ENCODE results near the gene SNHG17.
"Not testable (repeated sequence)": the region's sequence is repeated elsewhere in the genome, so short reads cannot be mapped to it uniquely, and the experiment has no call there.

SNHG17 gene

DNA sequence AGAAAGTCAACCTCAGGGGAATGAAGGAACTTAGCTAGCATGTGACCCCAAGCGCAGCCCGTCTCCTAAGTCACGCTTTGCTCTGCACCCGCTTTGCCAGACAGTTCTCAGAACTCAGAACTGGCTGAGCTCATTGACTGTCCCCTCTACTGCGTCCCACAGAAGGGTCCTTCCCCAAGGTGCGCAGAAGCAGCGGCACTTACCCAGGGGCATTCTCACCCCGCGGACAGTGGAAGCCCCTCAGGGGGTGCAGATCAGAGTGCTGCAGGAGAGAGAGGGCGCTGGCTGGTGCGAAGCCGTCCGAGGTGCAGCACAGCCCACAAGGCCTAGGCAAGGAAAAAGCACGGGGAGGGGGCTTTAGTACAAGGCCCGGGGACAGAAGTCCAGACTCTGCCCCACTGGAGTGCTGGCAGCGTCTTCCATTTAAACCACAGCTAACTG is 807 bp downstream of the SNHG17 start:
- H3K9me3 ChIP-seq (replicated peaks in 1 of 2; ENCODE audit: control insufficient read depth in 2 of 2, insufficient read depth in 1 of 2, low read depth in 1 of 2, low read length in 2 of 2), result peaks cover 0 to 14% of the 10 kb centered on the region in 2 donors
- no peak overlapping the region for H3K4ac ChIP-seq (ENCODE audit: low read length)
- no peak for DNase-seq (ENCODE audit: low spot score)
- no peak overlapping the region for H2BK5ac ChIP-seq (ENCODE audit: low read length)
- H3K27ac ChIP-seq (replicated peaks; ENCODE audit: low read length), result no peak overlapping the region
- H4K91ac ChIP-seq (ENCODE audit: low read depth, low read length, poor library complexity), result no peak overlapping the region
- peaks cover 33 to 51% of the 10 kb centered on the region in 2 donors for H3K36me3 ChIP-seq (replicated peaks in 1 of 2; ENCODE audit: control insufficient read depth in 2 of 2, insufficient read depth in 2 of 2, low read length in 2 of 2)
- no peak overlapping the region for H3K23ac ChIP-seq (ENCODE audit: low read depth, low read length, poor library complexity)
- H3K9ac ChIP-seq (ENCODE audit: low read depth, low read length, poor library complexity), result peak overlapping the region; percentile 87
- peak overlapping the region; percentile 95 for H3K4me2 ChIP-seq (ENCODE audit: insufficient read depth, low read length, poor library complexity, severe bottlenecking)
- H3K14ac ChIP-seq (ENCODE audit: low read length), result peak overlapping the region; percentile 48
- H2BK15ac ChIP-seq (ENCODE audit: low read length), result no peak overlapping the region
- WGBS, 2 donors (ENCODE audit: extremely low coverage in 2 of 2, insufficient read length in 2 of 2, insufficient replicate concordance in 1 of 2), result no CpG with 5 or more reads among the region's 16 CpGs
- no peak overlapping the region for H2BK120ac ChIP-seq (ENCODE audit: low read depth, low read length)
- no peak overlapping the region for H2BK12ac ChIP-seq (ENCODE audit: low read length)
- peak overlapping the region; percentile 25 for H3K18ac ChIP-seq (ENCODE audit: low read length)
- peak overlapping the region; percentile 89 for H2AFZ ChIP-seq (ENCODE audit: low read length)
- H3K27me3 ChIP-seq (ENCODE audit: control insufficient read depth in 3 of 3, insufficient read depth in 3 of 3, low read depth in 1 of 3, low read length in 3 of 3), result no peaks in the 10 kb centered on the region
- H3K4me1 ChIP-seq (ENCODE audit: control insufficient read depth in 2 of 2, insufficient read depth in 1 of 2, low read depth in 1 of 2, low read length in 2 of 2), result peaks cover 10% of the 10 kb centered on the region in 2 donors
- H4K8ac ChIP-seq (ENCODE audit: low read depth, low read length), result no peak overlapping the region
- H3K4me3 ChIP-seq (ENCODE audit: low read length in 2 of 2), result peak overlapping the region; percentile 77 to 93
- peak overlapping the region; percentile 67 for H2AK5ac ChIP-seq (ENCODE audit: low read depth, low read length)
- peaks cover 17% of the 10 kb centered on the region for H3K79me1 ChIP-seq (ENCODE audit: low read depth, low read length)

DNA sequence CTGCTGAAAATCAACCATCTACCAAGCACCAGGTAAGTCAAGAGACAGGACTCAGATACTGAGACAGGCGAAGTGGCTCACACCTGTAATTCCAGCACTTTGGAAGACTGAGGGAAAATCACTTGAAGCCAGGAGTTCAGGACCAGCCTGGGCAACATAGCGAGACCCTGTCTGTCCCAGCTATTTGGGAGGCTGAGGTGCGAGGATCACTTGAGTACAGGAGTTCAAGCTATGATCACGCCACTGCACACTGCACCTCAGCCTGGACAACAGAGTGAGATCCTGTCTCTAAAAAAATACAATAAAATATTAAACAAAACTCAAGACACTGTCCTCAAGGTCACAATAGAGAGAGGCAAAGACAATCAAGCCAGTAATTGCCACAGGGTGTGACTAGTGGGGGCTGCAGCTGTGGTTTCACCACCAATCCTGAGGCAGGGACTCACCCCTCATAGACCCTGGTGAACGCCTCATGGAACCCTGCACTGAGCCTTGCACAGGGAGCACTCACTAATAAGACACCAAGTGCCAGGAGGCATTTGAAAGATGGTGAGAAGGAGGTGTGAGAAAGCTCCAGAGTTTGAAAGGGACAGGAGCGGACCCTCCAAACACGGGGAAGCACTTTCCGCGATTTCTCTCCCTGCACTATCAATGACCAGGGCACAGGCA is 1.7 kb downstream of the SNHG17 start:
- H4K91ac ChIP-seq (ENCODE audit: low read depth, low read length, poor library complexity), result no peak overlapping the region
- no peak overlapping the region for H2BK120ac ChIP-seq (ENCODE audit: low read depth, low read length)
- peaks cover 0 to 14% of the 10 kb centered on the region in 2 donors for H3K9me3 ChIP-seq (replicated peaks in 1 of 2; ENCODE audit: control insufficient read depth in 2 of 2, insufficient read depth in 1 of 2, low read depth in 1 of 2, low read length in 2 of 2)
- DNase-seq (ENCODE audit: low spot score), result no peak
- H3K18ac ChIP-seq (ENCODE audit: low read length), result no peak overlapping the region
- no peak overlapping the region for H4K8ac ChIP-seq (ENCODE audit: low read depth, low read length)
- H3K36me3 ChIP-seq (replicated peaks in 1 of 2; ENCODE audit: control insufficient read depth in 2 of 2, insufficient read depth in 2 of 2, low read length in 2 of 2), result peaks cover 41 to 60% of the 10 kb centered on the region in 2 donors
- H3K27ac ChIP-seq (replicated peaks; ENCODE audit: low read length), result no peak overlapping the region
- peaks cover 10 to 12% of the 10 kb centered on the region in 2 donors for H3K4me1 ChIP-seq (ENCODE audit: control insufficient read depth in 2 of 2, insufficient read depth in 1 of 2, low read depth in 1 of 2, low read length in 2 of 2)
- H3K27me3 ChIP-seq (ENCODE audit: control insufficient read depth in 3 of 3, insufficient read depth in 3 of 3, low read depth in 1 of 3, low read length in 3 of 3), result no peaks in the 10 kb centered on the region
- no peak overlapping the region for H2AFZ ChIP-seq (ENCODE audit: low read length)
- no peak overlapping the region for H2BK5ac ChIP-seq (ENCODE audit: low read length)
- no peak overlapping the region for H2AK5ac ChIP-seq (ENCODE audit: low read depth, low read length)
- no peak overlapping the region for H3K14ac ChIP-seq (ENCODE audit: low read length)
- H3K4me3 ChIP-seq (ENCODE audit: low read length in 2 of 2), result peak overlapping the region; percentile 77 to 93
- H3K4ac ChIP-seq (ENCODE audit: low read length), result no peak overlapping the region
- no peak overlapping the region for H2BK15ac ChIP-seq (ENCODE audit: low read length)
- H3K9ac ChIP-seq (ENCODE audit: low read depth, low read length, poor library complexity), result no peak overlapping the region
- H2BK12ac ChIP-seq (ENCODE audit: low read length), result no peak overlapping the region
- peaks cover 19% of the 10 kb centered on the region for H3K79me1 ChIP-seq (ENCODE audit: low read depth, low read length)
- H3K23ac ChIP-seq (ENCODE audit: low read depth, low read length, poor library complexity), result no peak overlapping the region
- no CpG with 5 or more reads among the region's 9 CpGs for WGBS, 2 donors (ENCODE audit: extremely low coverage in 2 of 2, insufficient read length in 2 of 2, insufficient replicate concordance in 1 of 2)
- peak overlapping the region; percentile 95 for H3K4me2 ChIP-seq (ENCODE audit: insufficient read depth, low read length, poor library complexity, severe bottlenecking)

DNA sequence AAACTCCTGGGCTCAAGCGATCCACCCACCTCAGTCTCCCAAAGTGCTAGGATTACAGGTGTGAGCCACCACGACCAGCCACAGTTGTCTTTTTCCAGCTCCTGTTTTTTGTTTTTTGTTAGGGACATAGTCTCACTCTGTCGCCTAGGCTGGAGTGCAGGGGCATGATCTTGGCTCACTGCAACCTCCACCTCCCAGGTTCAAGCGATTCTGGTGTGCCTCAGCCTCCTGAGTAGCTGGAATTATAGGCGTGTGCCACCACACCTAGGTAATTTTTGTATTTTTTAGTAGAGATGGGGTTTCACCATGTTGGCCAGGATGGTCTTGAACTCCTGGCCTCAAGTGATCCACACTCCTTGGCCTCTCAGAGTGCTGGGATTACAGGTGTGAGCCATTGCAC is 2.3 kb downstream of the SNHG17 start:
- not testable (repeated sequence) for H2BK120ac ChIP-seq (ENCODE audit: low read depth, low read length); H2BK15ac ChIP-seq (ENCODE audit: low read length); H4K8ac ChIP-seq (ENCODE audit: low read depth, low read length); H3K4me3 ChIP-seq (ENCODE audit: low read length in 2 of 2); H2AFZ ChIP-seq (ENCODE audit: low read length); H3K27me3 ChIP-seq (ENCODE audit: control insufficient read depth in 3 of 3, insufficient read depth in 3 of 3, low read depth in 1 of 3, low read length in 3 of 3); H3K9ac ChIP-seq (ENCODE audit: low read depth, low read length, poor library complexity); H3K4me2 ChIP-seq (ENCODE audit: insufficient read depth, low read length, poor library complexity, severe bottlenecking); H3K27ac ChIP-seq (replicated peaks; ENCODE audit: low read length); H4K91ac ChIP-seq (ENCODE audit: low read depth, low read length, poor library complexity); H3K14ac ChIP-seq (ENCODE audit: low read length); DNase-seq (ENCODE audit: low spot score); H3K23ac ChIP-seq (ENCODE audit: low read depth, low read length, poor library complexity); H3K18ac ChIP-seq (ENCODE audit: low read length); H2BK5ac ChIP-seq (ENCODE audit: low read length); H3K4ac ChIP-seq (ENCODE audit: low read length); H2BK12ac ChIP-seq (ENCODE audit: low read length); H2AK5ac ChIP-seq (ENCODE audit: low read depth, low read length)
- Histone ChIP-seq H3K36me3 (replicated peaks in 1 of 2; ENCODE audit: control insufficient read depth in 2 of 2, insufficient read depth in 2 of 2, low read length in 2 of 2) (peaks cover 47 to 65% of the 10 kb centered on the region in 2 donors), H3K4me1 (ENCODE audit: control insufficient read depth in 2 of 2, insufficient read depth in 1 of 2, low read depth in 1 of 2, low read length in 2 of 2) (peaks cover 10 to 12% of the 10 kb centered on the region in 2 donors), H3K9me3 (replicated peaks in 1 of 2; ENCODE audit: control insufficient read depth in 2 of 2, insufficient read depth in 1 of 2, low read depth in 1 of 2, low read length in 2 of 2) (peaks cover 0 to 14% of the 10 kb centered on the region in 2 donors), H3K79me1 (ENCODE audit: low read depth, low read length) (peaks cover 19% of the 10 kb centered on the region)
- no CpG with 5 or more reads among the region's 5 CpGs for WGBS, 2 donors (ENCODE audit: extremely low coverage in 2 of 2, insufficient read length in 2 of 2, insufficient replicate concordance in 1 of 2)

DNA sequence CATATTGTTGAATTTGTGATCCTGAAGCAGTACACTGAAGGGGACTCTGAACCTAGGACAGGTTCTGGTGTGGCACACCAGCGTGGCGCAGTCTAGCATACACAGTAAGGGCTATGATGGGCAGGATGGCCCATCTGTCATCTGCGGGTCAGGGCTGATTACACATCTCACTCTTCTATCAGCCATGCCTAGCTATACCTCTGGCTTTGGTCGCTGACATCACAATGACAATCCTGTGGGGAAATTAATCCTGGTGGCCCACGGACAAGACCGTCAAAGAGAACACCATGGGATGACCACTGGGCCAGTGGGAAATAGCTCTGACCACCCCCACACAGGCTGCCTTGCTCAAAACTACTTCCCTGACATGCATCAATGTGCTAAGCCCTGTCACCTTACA is 2.8 kb downstream of the SNHG17 start:
- Histone ChIP-seq H3K27me3 (ENCODE audit: control insufficient read depth in 3 of 3, insufficient read depth in 3 of 3, low read depth in 1 of 3, low read length in 3 of 3) (no peaks in the 10 kb centered on the region), H2BK12ac (ENCODE audit: low read length) (no peak overlapping the region), H3K27ac (replicated peaks; ENCODE audit: low read length) (no peak overlapping the region), H3K4me1 (ENCODE audit: control insufficient read depth in 2 of 2, insufficient read depth in 1 of 2, low read depth in 1 of 2, low read length in 2 of 2) (peaks cover 10 to 12% of the 10 kb centered on the region in 2 donors), H2AFZ (ENCODE audit: low read length) (no peak overlapping the region), H3K79me1 (ENCODE audit: low read depth, low read length) (peaks cover 19% of the 10 kb centered on the region), H2BK15ac (ENCODE audit: low read length) (no peak overlapping the region), H2BK5ac (ENCODE audit: low read length) (no peak overlapping the region), H3K4ac (ENCODE audit: low read length) (no peak overlapping the region), H2BK120ac (ENCODE audit: low read depth, low read length) (no peak overlapping the region), H3K9ac (ENCODE audit: low read depth, low read length, poor library complexity) (no peak overlapping the region), H3K23ac (ENCODE audit: low read depth, low read length, poor library complexity) (no peak overlapping the region), H2AK5ac (ENCODE audit: low read depth, low read length) (no peak overlapping the region), H3K4me2 (ENCODE audit: insufficient read depth, low read length, poor library complexity, severe bottlenecking) (peak overlapping the region; percentile 28), H4K91ac (ENCODE audit: low read depth, low read length, poor library complexity) (no peak overlapping the region), H3K9me3 (replicated peaks in 1 of 2; ENCODE audit: control insufficient read depth in 2 of 2, insufficient read depth in 1 of 2, low read depth in 1 of 2, low read length in 2 of 2) (peaks cover 0 to 14% of the 10 kb centered on the region in 2 donors), H4K8ac (ENCODE audit: low read depth, low read length) (no peak overlapping the region), H3K18ac (ENCODE audit: low read length) (no peak overlapping the region), H3K14ac (ENCODE audit: low read length) (no peak overlapping the region), H3K36me3 (replicated peaks in 1 of 2; ENCODE audit: control insufficient read depth in 2 of 2, insufficient read depth in 2 of 2, low read length in 2 of 2) (peaks cover 53 to 71% of the 10 kb centered on the region in 2 donors), H3K4me3 (ENCODE audit: low read length in 2 of 2) (no peak overlapping the region)
- WGBS, 2 donors (ENCODE audit: extremely low coverage in 2 of 2, insufficient read length in 2 of 2, insufficient replicate concordance in 1 of 2), result no CpG with 5 or more reads among the region's 6 CpGs
- DNase-seq (ENCODE audit: low spot score), result no peak

Data from neuronal stem cell (in vitro differentiated cells).